AG10803 (cell line): ENCODE data around the gene DMD.
"Not testable (repeated sequence)": the region's sequence is repeated elsewhere in the genome, so short reads cannot be mapped to it uniquely, and the experiment has no call there.

Experiments used
- DNase-seq: peaks from one replicate; pipeline ENCODE4 v3.0.0; 2010; ENCODE audit warnings: low read depth
- H3K4me3 ChIP-seq: 2 replicates; pipeline ENCODE4 v1.5.1; 2011; ENCODE audit warnings: mild to moderate bottlenecking, low read length, control low read depth
- CTCF ChIP-seq: conservative IDR thresholded peaks from 2 replicates; pipeline ENCODE4 v1.5.1; 2011; ENCODE audit warnings: mild to moderate bottlenecking, low read length, control low read depth, inconsistent platforms

Gene DMD

GRCh38 chrX:31388946-31389345, 1822.4 kb downstream of the DMD start:
- no peak for TF ChIP-seq CTCF
- H3K4me3 ChIP-seq, result no peak overlapping the region
- DNase-seq, result no peak

GRCh38 chrX:31384471-31384870, 1826.9 kb downstream of the DMD start:
- DNase-seq, result no peak
- no peak overlapping the region for H3K4me3 ChIP-seq
- TF ChIP-seq CTCF, result no peak

- DNase-seq, result no peak
- TF ChIP-seq CTCF, result no peak
- no peak overlapping the region for H3K4me3 ChIP-seq
These were observed 1827.4 kb downstream of the DMD start for GRCh38 chrX:31383991-31384390.

GRCh38 chrX:31378973-31379372, 1832.4 kb downstream of the DMD start:
- not testable (repeated sequence) for DNase-seq, H3K4me3 ChIP-seq

GRCh38 chrX:31377821-31378220, 1833.5 kb downstream of the DMD start:
- H3K4me3 ChIP-seq, DNase-seq: not testable (repeated sequence)

- no peak overlapping the region for H3K4me3 ChIP-seq
- no peak for DNase-seq
- TF ChIP-seq CTCF, result no peak
These were observed 1834.8 kb downstream of the DMD start for GRCh38 chrX:31376408-31377022.

- H3K4me3 ChIP-seq, result no peak overlapping the region
- TF ChIP-seq CTCF, result no peak
- DNase-seq, result no peak
These were observed 1836.6 kb downstream of the DMD start for GRCh38 chrX:31374786-31375185.

GRCh38 chrX:31371956-31372355, 1839.4 kb downstream of the DMD start:
- H3K4me3 ChIP-seq, result no peak overlapping the region
- no peak for TF ChIP-seq CTCF
- DNase-seq, result no peak
